ENCODE measurements around the gene CCDC14.
"Not testable (repeated sequence)": the region's sequence is repeated elsewhere in the genome, so short reads cannot be mapped to it uniquely, and the experiment has no call there.

CCDC14 gene

GRCh38 chr3:123964793-123965192, 3.8 kb upstream of the CCDC14 start:
- not testable (repeated sequence) for DNase-seq (ENCODE audit: low read depth in 2 of 2)

- no peak for DNase-seq (ENCODE audit: low read depth in 2 of 2)
These were observed 453 bp upstream of the CCDC14 start for GRCh38 chr3:123961508-123961856.

- no peak for DNase-seq (ENCODE audit: low read depth in 2 of 2)
These were observed 7.3 kb downstream of the CCDC14 start for GRCh38 chr3:123953735-123954134.

GRCh38 chr3:123952844-123953520, 8.0 kb downstream of the CCDC14 start:
- no peak for DNase-seq (ENCODE audit: low read depth in 2 of 2)

- DNase-seq (ENCODE audit: low read depth in 2 of 2): no peak
These were observed 9.2 kb downstream of the CCDC14 start for GRCh38 chr3:123951522-123952447.

- DNase-seq (ENCODE audit: low read depth in 2 of 2): no peak
These were observed 11.4 kb downstream of the CCDC14 start for GRCh38 chr3:123949641-123950040.

GRCh38 chr3:123948449-123948848, 12.6 kb downstream of the CCDC14 start:
- DNase-seq (ENCODE audit: low read depth in 2 of 2): no peak

GRCh38 chr3:123947482-123947881, 13.5 kb downstream of the CCDC14 start:
- no peak for DNase-seq (ENCODE audit: low read depth in 2 of 2)

- no peak for DNase-seq (ENCODE audit: low read depth in 2 of 2)
These were observed 19.5 kb downstream of the CCDC14 start for GRCh38 chr3:123941542-123941941.

GRCh38 chr3:123941121-123941520, 19.9 kb downstream of the CCDC14 start:
- DNase-seq (ENCODE audit: low read depth in 2 of 2): no peak

GRCh38 chr3:123939706-123940105, 21.3 kb downstream of the CCDC14 start:
- no peak for DNase-seq (ENCODE audit: low read depth in 2 of 2)

GRCh38 chr3:123936400-123936799, 24.6 kb downstream of the CCDC14 start:
- DNase-seq (ENCODE audit: low read depth in 2 of 2): no peak

GRCh38 chr3:123935830-123936229, 25.2 kb downstream of the CCDC14 start:
- DNase-seq (ENCODE audit: low read depth in 2 of 2): no peak

- no peak for DNase-seq (ENCODE audit: low read depth in 2 of 2)
These were observed 26.8 kb downstream of the CCDC14 start for GRCh38 chr3:123934250-123934649.

GRCh38 chr3:123930445-123930844, 30.6 kb downstream of the CCDC14 start:
- DNase-seq (ENCODE audit: low read depth in 2 of 2): no peak

GRCh38 chr3:123929325-123929724, 31.7 kb downstream of the CCDC14 start:
- DNase-seq (ENCODE audit: low read depth in 2 of 2): no peak

- DNase-seq (ENCODE audit: low read depth in 2 of 2): no peak
These were observed 34.6 kb downstream of the CCDC14 start for GRCh38 chr3:123926396-123926795.

GRCh38 chr3:123920868-123921267, 40.2 kb downstream of the CCDC14 start:
- no peak for DNase-seq (ENCODE audit: low read depth in 2 of 2)

- DNase-seq (ENCODE audit: low read depth in 2 of 2): no peak
These were observed 40.6 kb downstream of the CCDC14 start for GRCh38 chr3:123920383-123920782.

- no peak for DNase-seq (ENCODE audit: low read depth in 2 of 2)
These were observed 41.7 kb downstream of the CCDC14 start for GRCh38 chr3:123919353-123919752.

- no peak for DNase-seq (ENCODE audit: low read depth in 2 of 2)
These were observed 46.2 kb downstream of the CCDC14 start for GRCh38 chr3:123914829-123915228.

- DNase-seq (ENCODE audit: low read depth in 2 of 2): no peak
These were observed 51.2 kb downstream of the CCDC14 start for GRCh38 chr3:123909785-123910184.

GRCh38 chr3:123907720-123908119, 53.3 kb downstream of the CCDC14 start:
- no peak for DNase-seq (ENCODE audit: low read depth in 2 of 2)
